GM12878 (cell line): ENCODE results near the gene NHS.

Experiments used
- CTCF ChIP-seq, 3 experiments: IDR thresholded peaks in 2 of 3; conservative IDR thresholded peaks in 1 of 3; 2 replicates each; pipeline ENCODE4 v1.5.1; 2011; ENCODE audit warnings: low read depth in 3 of 3, low read length in 3 of 3, mild to moderate bottlenecking in 3 of 3, control low read depth in 2 of 3, moderate library complexity in 2 of 3, inconsistent platforms in 1 of 3, mixed read lengths in 1 of 3; ENCODE audit not compliant: control insufficient read depth in 2 of 3, insufficient read depth in 1 of 3; ENCODE audit errors: extremely low read depth in 1 of 3
- DPF2 ChIP-seq: fragments of 450-650 bp; IDR thresholded peaks from 2 replicates; pipeline ENCODE4 v1.6.1; 2017; ENCODE audit warnings: mild to moderate bottlenecking
- EP300 ChIP-seq, 2 experiments: fragments of 150-350 bp in 1 of 2; IDR thresholded peaks; 2 replicates each; pipeline ENCODE4 v1.6.1; 2011 to 2012; ENCODE audit warnings: low read depth in 2 of 2, low read length in 2 of 2, borderline replicate concordance in 1 of 2, improper control_type of control experiment in 1 of 2, inconsistent platforms in 1 of 2; ENCODE audit not compliant: control insufficient read depth in 1 of 2
- ESRRA ChIP-seq: IDR thresholded peaks from 2 replicates; pipeline ENCODE4 v1.6.1; 2012; ENCODE audit warnings: mild to moderate bottlenecking, low read length, improper control_type of control experiment
- EZH2 ChIP-seq: IDR thresholded peaks from 2 replicates; pipeline ENCODE4 v1.6.1; 2012; ENCODE audit warnings: low read depth, mild to moderate bottlenecking, control low read depth, inconsistent platforms, low read length, borderline replicate concordance; ENCODE audit not compliant: control insufficient read depth
- POLR2AphosphoS5 ChIP-seq: IDR thresholded peaks from 2 replicates; pipeline ENCODE4 v1.6.1; 2011; ENCODE audit warnings: mild to moderate bottlenecking, low read length, inconsistent platforms
- RB1 ChIP-seq: fragments of 450-650 bp; formaldehyde crosslinking; IDR thresholded peaks from 2 replicates; pipeline ENCODE4 v1.6.1; 2017; ENCODE audit warnings: mild to moderate bottlenecking, borderline replicate concordance
- ZNF274 ChIP-seq: IDR thresholded peaks from one replicate; pipeline ENCODE4 v1.8.0; 2011; ENCODE audit not compliant: insufficient read length, insufficient read depth

GRCh38 chrX:17662391-17662790 is 287.4 kb downstream of the NHS start:
- TF ChIP-seq EZH2 (no peak), DPF2 (no peak), POLR2AphosphoS5 (no peak), RB1 (no peak), ZNF274 (no peak), CTCF (IDR thresholded peaks at IDR 0.05 in 2 of 3, conservative IDR thresholded peaks at IDR 0.05 in 1 of 3; ENCODE audit: control insufficient read depth in 2 of 3, extremely low read depth in 1 of 3, insufficient read depth in 1 of 3, low read depth in 3 of 3, low read length in 3 of 3) (no peak), ESRRA (no peak), EP300 (IDR thresholded peaks at IDR 0.05; ENCODE audit: borderline replicate concordance in 1 of 2, control insufficient read depth in 1 of 2, low read depth in 2 of 2, low read length in 2 of 2) (no peak)
